Fibroblast of the aortic adventitia (primary cell): ENCODE measurements around the gene TPO. TPM values are rescaled to one million over a fixed set of nuclear protein-coding genes. Genes with fewer than 3 reads are reported as not detected.

Source experiments
- DNase-seq: peaks from one replicate; pipeline ENCODE4 v3.0.0-alpha.2; 2010; ENCODE audit warnings: low read depth
- H3K4me3 ChIP-seq: 2 replicates; pipeline ENCODE4 v1.5.1; 2011; ENCODE audit warnings: low read depth, mild to moderate bottlenecking, control low read depth, low read length, moderate library complexity
- total RNA-seq: library from RNA; depleted of rRNA; stranded (reverse); fragments of >200 nt; gene quantifications from 2 replicates; pipeline ENCODE4 v1.2.3, GENCODE V29; 2012; ENCODE audit warnings: low replicate concordance
- TF ChIP-seq, protein P1 (sequence below): IDR thresholded peaks from 2 replicates; pipeline ENCODE4 v1.5.1; 2011; ENCODE audit warnings: mild to moderate bottlenecking, low read length, control low read depth, inconsistent platforms; ENCODE audit not compliant: insufficient read depth

TPO gene
- total RNA-seq, 1 donor, result not detected

- TF ChIP-seq, protein P1, sequence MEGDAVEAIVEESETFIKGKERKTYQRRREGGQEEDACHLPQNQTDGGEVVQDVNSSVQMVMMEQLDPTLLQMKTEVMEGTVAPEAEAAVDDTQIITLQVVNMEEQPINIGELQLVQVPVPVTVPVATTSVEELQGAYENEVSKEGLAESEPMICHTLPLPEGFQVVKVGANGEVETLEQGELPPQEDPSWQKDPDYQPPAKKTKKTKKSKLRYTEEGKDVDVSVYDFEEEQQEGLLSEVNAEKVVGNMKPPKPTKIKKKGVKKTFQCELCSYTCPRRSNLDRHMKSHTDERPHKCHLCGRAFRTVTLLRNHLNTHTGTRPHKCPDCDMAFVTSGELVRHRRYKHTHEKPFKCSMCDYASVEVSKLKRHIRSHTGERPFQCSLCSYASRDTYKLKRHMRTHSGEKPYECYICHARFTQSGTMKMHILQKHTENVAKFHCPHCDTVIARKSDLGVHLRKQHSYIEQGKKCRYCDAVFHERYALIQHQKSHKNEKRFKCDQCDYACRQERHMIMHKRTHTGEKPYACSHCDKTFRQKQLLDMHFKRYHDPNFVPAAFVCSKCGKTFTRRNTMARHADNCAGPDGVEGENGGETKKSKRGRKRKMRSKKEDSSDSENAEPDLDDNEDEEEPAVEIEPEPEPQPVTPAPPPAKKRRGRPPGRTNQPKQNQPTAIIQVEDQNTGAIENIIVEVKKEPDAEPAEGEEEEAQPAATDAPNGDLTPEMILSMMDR, result no peak
- DNase-seq, result no peak
- H3K4me3 ChIP-seq, result no peak overlapping the region
Observed at GRCh38 chr2:1415501-1415900, 2.2 kb downstream of the TPO start.

DNA sequence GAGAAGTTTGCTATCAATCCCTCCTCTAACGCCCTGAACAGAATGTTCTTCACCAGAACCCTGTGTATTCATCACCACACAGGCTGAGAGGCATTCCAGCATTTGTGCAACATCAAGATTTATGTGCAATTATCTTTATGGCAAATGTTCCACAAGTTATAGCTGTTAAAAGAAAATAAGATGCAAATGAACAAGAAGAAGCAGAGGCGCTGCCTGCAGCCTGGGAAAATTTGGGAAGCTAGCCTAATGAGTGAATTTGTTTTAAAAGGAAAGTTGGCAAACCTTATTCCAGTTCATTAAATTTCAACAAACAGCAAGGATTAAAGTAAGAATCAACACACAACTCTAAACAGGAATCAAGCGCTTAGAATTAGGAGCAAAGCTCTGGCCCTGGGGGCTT lies 5.3 kb downstream of the TPO start:
- no peak for DNase-seq

DNA sequence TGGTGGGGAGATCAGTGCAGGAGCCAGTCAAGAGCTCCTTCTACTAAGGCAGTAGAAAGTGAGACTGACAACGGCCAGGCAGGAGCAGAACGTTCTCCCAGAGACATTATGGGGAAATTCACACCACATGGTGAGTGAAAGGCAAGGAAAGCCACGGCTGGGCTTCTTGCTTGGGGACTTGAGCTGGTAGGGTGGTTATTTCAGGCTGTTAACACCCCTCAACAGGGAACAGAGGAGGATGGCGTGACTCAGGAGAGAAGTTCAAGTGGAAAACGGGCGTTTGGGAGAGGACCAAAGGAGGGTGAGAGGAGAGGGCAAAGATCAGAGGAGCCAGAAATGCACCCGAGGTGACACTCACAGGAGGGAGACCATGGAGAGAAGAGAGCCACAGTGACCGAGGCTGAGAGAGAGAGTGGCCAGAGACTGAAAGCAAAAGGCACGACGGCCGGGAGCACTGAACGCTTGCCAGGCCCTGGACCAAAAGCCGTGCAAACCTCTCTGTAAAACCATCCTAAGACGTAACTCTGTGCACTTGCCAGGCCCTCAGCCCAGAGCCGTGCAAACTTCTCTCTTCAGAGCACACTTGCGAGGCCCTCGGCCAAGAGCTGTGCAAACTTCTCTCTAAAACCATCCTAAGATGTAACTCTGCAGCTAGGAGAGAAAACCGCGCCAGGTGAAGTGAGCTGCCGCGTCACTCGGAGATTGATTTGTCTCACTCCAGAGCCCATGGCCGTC lies 7.7 kb downstream of the TPO start:
- H3K4me3 ChIP-seq, result no peak overlapping the region
- no peak for DNase-seq
- TF ChIP-seq, protein P1, result no peak

More for the DNA sequence above, 5.3 kb downstream of the TPO start:
- H3K4me3 ChIP-seq, result no peak overlapping the region
- TF ChIP-seq, protein P1, result no peak

- TF ChIP-seq, protein P1, result no peak
- H3K4me3 ChIP-seq, result no peak overlapping the region
- no peak for DNase-seq
Observed at GRCh38 chr2:1421731-1422130, 8.5 kb downstream of the TPO start.

DNA sequence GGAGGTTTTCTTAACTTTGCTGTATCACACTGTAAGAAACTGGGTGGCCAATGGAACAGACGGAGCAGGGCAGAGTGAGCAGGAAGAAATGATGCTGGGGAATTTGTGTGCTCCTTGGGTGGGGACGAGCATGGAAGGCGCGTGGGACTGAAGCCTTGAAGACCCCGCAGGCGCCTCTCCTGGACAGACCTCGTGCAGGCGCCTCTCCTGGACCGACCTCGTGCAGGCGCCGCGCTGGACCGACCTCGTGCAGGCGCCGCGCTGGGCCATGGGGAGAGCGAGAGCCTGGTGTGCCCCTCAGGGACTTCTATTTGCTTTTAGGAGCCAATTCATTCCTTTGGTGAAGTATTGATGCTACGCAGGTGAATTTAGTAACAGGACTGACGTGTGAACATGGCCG lies 8.9 kb downstream of the TPO start:
- TF ChIP-seq, protein P1, result no peak

GRCh38 chr2:1422716-1423285 lies 9.5 kb downstream of the TPO start:
- TF ChIP-seq, protein P1, result no peak
- no peak for DNase-seq
- H3K4me3 ChIP-seq, result no peak overlapping the region

More for the DNA sequence above, 8.9 kb downstream of the TPO start:
- H3K4me3 ChIP-seq, result no peak overlapping the region
- DNase-seq, result no peak
